HEK293 (cell line): ENCODE data around the gene FRMD4B.

Source experiments
- CTCF ChIA-PET: fragments of 350-600 bp; formaldehyde crosslinking; extraction: SDS; loops from one replicate; lab custom pipeline; 2021; ENCODE audit warnings: antibody characterized with exemption; lab: Yijun Ruan, JAX
- POLR2A ChIA-PET: fragments of 300-600 bp; formaldehyde crosslinking; extraction: SDS; loops from one replicate; lab custom pipeline; 2020; ENCODE audit warnings: antibody characterized with exemption, inconsistent platforms; lab: Yijun Ruan, JAX
- H3K27ac ChIP-seq: fragments of 200-500 bp; sonication (Bioruptor generic); 2 replicates; pipeline ENCODE4 v1.5.1; 2014; ENCODE audit warnings: low read depth, low read length, control low read depth, inconsistent platforms; ENCODE audit errors: extremely low read depth
- H3K36me3 ChIP-seq, 2 experiments: fragments of 200-500 bp in 1 of 2; sonication (Bioruptor generic) in 1 of 2; 1 replicate in 1 of 2; 2 replicates in 1 of 2; pipeline ENCODE4 v1.5.1; 2014 to 2017; ENCODE audit warnings: inconsistent platforms in 2 of 2, low read length in 2 of 2; ENCODE audit not compliant: control insufficient read depth in 2 of 2, insufficient read depth in 1 of 2
- H3K4me1 ChIP-seq: fragments of 200-500 bp; sonication (Bioruptor generic); 2 replicates; pipeline ENCODE4 v1.5.1; 2014; ENCODE audit warnings: mild to moderate bottlenecking, low read length, inconsistent platforms; ENCODE audit not compliant: control insufficient read depth, insufficient read depth
- H3K4me3 ChIP-seq: 2 replicates; pipeline ENCODE4 v1.5.1; 2011; ENCODE audit warnings: low read depth, mild to moderate bottlenecking, control low read depth, low read length, moderate library complexity
- H3K9me3 ChIP-seq: fragments of 200-500 bp; sonication (Bioruptor generic); 2 replicates; pipeline ENCODE4 v1.5.1; 2014; ENCODE audit warnings: low read depth, low read length, inconsistent platforms; ENCODE audit not compliant: control insufficient read depth, insufficient read depth
- ATF2 ChIP-seq: fragments of 450-650 bp; formaldehyde crosslinking; IDR thresholded peaks from 2 replicates; pipeline ENCODE4 v1.5.1; 2016; ENCODE audit warnings: missing biosample characterization, missing genetic modification characterization, low read depth
- ELK4 ChIP-seq: IDR thresholded peaks from 2 replicates; pipeline ENCODE4 v1.6.1; 2011; ENCODE audit warnings: mild to moderate bottlenecking, low read depth, low read length, borderline replicate concordance
- FEZF1 ChIP-seq: fragments of 450-650 bp; formaldehyde crosslinking; IDR thresholded peaks from 2 replicates; pipeline ENCODE4 v1.5.1; 2016; ENCODE audit warnings: missing biosample characterization, missing genetic modification characterization
- KLF9 ChIP-seq: fragments of 450-650 bp; formaldehyde crosslinking; IDR thresholded peaks from 2 replicates; pipeline ENCODE4 v1.5.1; 2016; ENCODE audit warnings: missing biosample characterization, missing genetic modification characterization, low read depth
- OVOL3 ChIP-seq: fragments of 450-650 bp; formaldehyde crosslinking; IDR thresholded peaks from 2 replicates; pipeline ENCODE4 v1.5.1; 2016; ENCODE audit warnings: missing biosample characterization, missing genetic modification characterization
- PBX3 ChIP-seq: sonication (generic); formaldehyde crosslinking; IDR thresholded peaks from 2 replicates; pipeline ENCODE4 v1.8.1; 2022; ENCODE audit warnings: mild to moderate bottlenecking, moderate library complexity, missing genetic modification reagents
- REPIN1 ChIP-seq: fragments of 450-650 bp; formaldehyde crosslinking; IDR thresholded peaks from 2 replicates; pipeline ENCODE4 v1.5.1; 2017; ENCODE audit warnings: missing biosample characterization, missing genetic modification characterization, low read depth
- SP7 ChIP-seq: fragments of 450-650 bp; formaldehyde crosslinking; IDR thresholded peaks from 2 replicates; pipeline ENCODE4 v1.5.1; 2016; ENCODE audit warnings: missing biosample characterization, missing genetic modification characterization
- ZBTB20 ChIP-seq: fragments of 450-650 bp; formaldehyde crosslinking; IDR thresholded peaks from 2 replicates; pipeline ENCODE4 v1.5.1; 2016; ENCODE audit warnings: missing biosample characterization, missing genetic modification characterization
- ZBTB7A ChIP-seq: fragments of 450-650 bp; formaldehyde crosslinking; IDR thresholded peaks from 2 replicates; pipeline ENCODE4 v1.5.1; 2016; ENCODE audit warnings: low read depth, missing biosample characterization, missing genetic modification characterization
- ZBTB8A ChIP-seq: fragments of 450-650 bp; formaldehyde crosslinking; IDR thresholded peaks from 2 replicates; pipeline ENCODE4 v1.5.1; 2016; ENCODE audit warnings: missing biosample characterization, missing genetic modification characterization
- ZFP41 ChIP-seq: fragments of 450-650 bp; formaldehyde crosslinking; IDR thresholded peaks from 2 replicates; pipeline ENCODE4 v1.5.1; 2016; ENCODE audit warnings: missing biosample characterization, missing genetic modification characterization, borderline replicate concordance
- ZFP69B ChIP-seq: fragments of 450-650 bp; formaldehyde crosslinking; IDR thresholded peaks from 2 replicates; pipeline ENCODE4 v1.5.1; 2016; ENCODE audit warnings: missing biosample characterization, missing genetic modification characterization
- ZNF10 ChIP-seq: fragments of 450-650 bp; formaldehyde crosslinking; IDR thresholded peaks from 2 replicates; pipeline ENCODE4 v1.5.1; 2017; ENCODE audit warnings: missing biosample characterization, missing genetic modification characterization
- ZNF114 ChIP-seq: fragments of 450-650 bp; formaldehyde crosslinking; IDR thresholded peaks from 2 replicates; pipeline ENCODE4 v1.5.0; 2017; ENCODE audit warnings: missing biosample characterization, missing genetic modification characterization
- ZNF132 ChIP-seq: fragments of 450-650 bp; formaldehyde crosslinking; IDR thresholded peaks from 2 replicates; pipeline ENCODE4 v1.5.1; 2017; ENCODE audit warnings: missing biosample characterization, missing genetic modification characterization, borderline replicate concordance
- ZNF16 ChIP-seq: fragments of 450-650 bp; formaldehyde crosslinking; IDR thresholded peaks from 2 replicates; pipeline ENCODE4 v1.5.1; 2016; ENCODE audit warnings: low read depth, missing biosample characterization, missing genetic modification characterization
- ZNF248 ChIP-seq: fragments of 450-650 bp; formaldehyde crosslinking; IDR thresholded peaks from 2 replicates; pipeline ENCODE4 v1.5.1; 2017; ENCODE audit warnings: missing biosample characterization, missing genetic modification characterization
- ZNF274 ChIP-seq, 2 experiments: fragments of 200-500 bp in 1 of 2; fragments of 450-650 bp in 1 of 2; sonication (Bioruptor generic) in 1 of 2; formaldehyde crosslinking in 1 of 2; IDR thresholded peaks; 2 replicates each; pipeline versions ENCODE4 v1.5.1 to v1.6.1; 2014 to 2016; ENCODE audit warnings: borderline replicate concordance in 1 of 2, inconsistent platforms in 1 of 2, low read length in 1 of 2, missing biosample characterization in 1 of 2, missing genetic modification characterization in 1 of 2
- ZNF280C ChIP-seq: fragments of 450-650 bp; formaldehyde crosslinking; IDR thresholded peaks from 2 replicates; pipeline ENCODE4 v1.5.1; 2016; ENCODE audit warnings: missing biosample characterization, missing genetic modification characterization
- ZNF280D ChIP-seq: fragments of 450-650 bp; formaldehyde crosslinking; IDR thresholded peaks from 2 replicates; pipeline ENCODE4 v1.5.1; 2016; ENCODE audit warnings: missing biosample characterization, missing genetic modification characterization
- ZNF692 ChIP-seq: fragments of 450-650 bp; formaldehyde crosslinking; IDR thresholded peaks from 2 replicates; pipeline ENCODE4 v1.5.1; 2016; ENCODE audit warnings: missing biosample characterization, missing genetic modification characterization
- ZNF785 ChIP-seq: fragments of 450-650 bp; formaldehyde crosslinking; IDR thresholded peaks from 2 replicates; pipeline ENCODE4 v1.5.1; 2016; ENCODE audit warnings: missing biosample characterization, missing genetic modification characterization
- ZSCAN4 ChIP-seq: fragments of 450-650 bp; formaldehyde crosslinking; IDR thresholded peaks from 2 replicates; pipeline ENCODE4 v1.5.1; 2017; ENCODE audit warnings: missing biosample characterization, missing genetic modification characterization

FRMD4B gene

GRCh38 chr3:69272556-69272955 is 113.3 kb downstream of the FRMD4B start:
- ChIA-PET CTCF (interaction anchor here (1.2 to 1.3 kb wide), 3 partner anchors 10 to 111 kb away, joined by 3 to 4 read pairs (median 3); no protein-coding TSS in a partner anchor), POLR2A (interaction anchor here (0.6 kb wide), 1 partner anchor 30 kb away, joined by 3 read pairs; no protein-coding TSS in a partner anchor)
- no peak overlapping the region for H3K27ac ChIP-seq
- H3K4me1 ChIP-seq = no peaks in the 10 kb centered on the region
- no peaks in the 10 kb centered on the region for H3K36me3 ChIP-seq
- H3K9me3 ChIP-seq = no peaks in the 10 kb centered on the region
- TF ChIP-seq ZNF280C (tag by site-specific recombination) = no peak
- no peak for TF ChIP-seq ZNF10 (tag by site-specific recombination)
- TF ChIP-seq ZBTB20 = no peak
- no peak for TF ChIP-seq ELK4
- no peak for TF ChIP-seq OVOL3
- TF ChIP-seq ZNF280D = no peak
- no peak for TF ChIP-seq ZNF785 (tag by site-specific recombination)
- TF ChIP-seq ZSCAN4 = no peak
- no peak for TF ChIP-seq REPIN1 (tag by site-specific recombination)
- no peak for TF ChIP-seq ZNF16 (tag by site-specific recombination)
- no peak for TF ChIP-seq ZBTB7A (tag by site-specific recombination)
- no peak overlapping the region for H3K4me3 ChIP-seq

- CTCF ChIA-PET = interaction anchor here (0.7 kb wide), 1 partner anchor 38 kb away, joined by 3 read pairs; no protein-coding TSS in a partner anchor
- POLR2A ChIA-PET = no interaction called here
- Histone ChIP-seq H3K4me3 (no peak overlapping the region), H3K9me3 (no peaks in the 10 kb centered on the region), H3K27ac (no peak overlapping the region), H3K4me1 (no peaks in the 10 kb centered on the region), H3K36me3 (no peaks in the 10 kb centered on the region)
- no peak for TF ChIP-seq ZNF132 (tag by site-specific recombination)
- no peak for TF ChIP-seq ZNF114 (tag by site-specific recombination)
- no peak for TF ChIP-seq ZNF274 (IDR thresholded peaks at IDR 0.05; ENCODE audit: low read length)
- no peak for TF ChIP-seq ZNF274 (tag by site-specific recombination; IDR thresholded peaks at IDR 0.05; ENCODE audit: borderline replicate concordance)
- no peak for TF ChIP-seq ZNF692 (tag by site-specific recombination)
- no peak for TF ChIP-seq ATF2 (tag by site-specific recombination)
- TF ChIP-seq PBX3 (CRISPR knock-in tag) = no peak
- TF ChIP-seq ZFP69B (tag by site-specific recombination) = no peak
- TF ChIP-seq SP7 (tag by site-specific recombination) = no peak
- TF ChIP-seq FEZF1 (tag by site-specific recombination) = no peak
- no peak for TF ChIP-seq ZBTB8A
- no peak for TF ChIP-seq ZNF248 (tag by site-specific recombination)
- TF ChIP-seq KLF9 (tag by site-specific recombination) = no peak
- no peak for TF ChIP-seq ZFP41 (tag by site-specific recombination)
Measured at GRCh38 chr3:69271098-69271497, 114.8 kb downstream of the FRMD4B start.
